ENCODE results near the gene ARHGEF4.

The ARHGEF4 gene

GRCh38 chr2:130796290-130796689, 40.4 kb upstream of the ARHGEF4 start:
- no peak for DNase-seq (ENCODE audit: low read depth)
- H3K4me3 ChIP-seq (ENCODE audit: control insufficient read depth, low read depth, low read length) = no peak overlapping the region
- TF ChIP-seq CTCF (IDR thresholded peaks at IDR 0.05; ENCODE audit: control insufficient read depth, insufficient read depth, low read depth, low read length, missing control alignments) = no peak

GRCh38 chr2:130797493-130798435, 39.0 kb upstream of the ARHGEF4 start:
- peak; percentile 90 for TF ChIP-seq CTCF (IDR thresholded peaks at IDR 0.05; ENCODE audit: control insufficient read depth, insufficient read depth, low read depth, low read length, missing control alignments)
- peak; percentile 27 for DNase-seq (ENCODE audit: low read depth)
- peak overlapping the region; percentile 58 for H3K4me3 ChIP-seq (ENCODE audit: control insufficient read depth, low read depth, low read length)

- H3K4me3 ChIP-seq (ENCODE audit: control insufficient read depth, low read depth, low read length) = peak overlapping the region; percentile 58
- DNase-seq (ENCODE audit: low read depth) = no peak
- no peak for TF ChIP-seq CTCF (IDR thresholded peaks at IDR 0.05; ENCODE audit: control insufficient read depth, insufficient read depth, low read depth, low read length, missing control alignments)
Measured at GRCh38 chr2:130798472-130799218, 38.1 kb upstream of the ARHGEF4 start.

- H3K4me3 ChIP-seq (ENCODE audit: control insufficient read depth, low read depth, low read length) = no peak overlapping the region
- TF ChIP-seq CTCF (IDR thresholded peaks at IDR 0.05; ENCODE audit: control insufficient read depth, insufficient read depth, low read depth, low read length, missing control alignments) = no peak
- DNase-seq (ENCODE audit: low read depth) = no peak
Measured at GRCh38 chr2:130799295-130799694, 37.4 kb upstream of the ARHGEF4 start.

- TF ChIP-seq CTCF (IDR thresholded peaks at IDR 0.05; ENCODE audit: control insufficient read depth, insufficient read depth, low read depth, low read length, missing control alignments) = no peak
- no peak for DNase-seq (ENCODE audit: low read depth)
Measured at GRCh38 chr2:130805613-130806012, 31.1 kb upstream of the ARHGEF4 start.

GRCh38 chr2:130806370-130806769, 30.3 kb upstream of the ARHGEF4 start:
- no peak for DNase-seq (ENCODE audit: low read depth)
- no peak overlapping the region for H3K4me3 ChIP-seq (ENCODE audit: control insufficient read depth, low read depth, low read length)
- TF ChIP-seq CTCF (IDR thresholded peaks at IDR 0.05; ENCODE audit: control insufficient read depth, insufficient read depth, low read depth, low read length, missing control alignments) = no peak

More at GRCh38 chr2:130805613-130806012, 31.1 kb upstream of the ARHGEF4 start:
- H3K4me3 ChIP-seq (ENCODE audit: control insufficient read depth, low read depth, low read length) = no peak overlapping the region
